Right renal cortex interstitium (tissue), 3 donors: ENCODE measurements around the gene LRRC8D. TPM values are rescaled to one million over a fixed set of nuclear protein-coding genes. Genes with fewer than 3 reads are reported as not detected.

ENCODE experiments used
- DNase-seq, 3 donors: peaks; one replicate each; pipeline ENCODE4 v3.0.0-alpha.2; 2013; ENCODE audit warnings: low read depth in 3 of 3, low spot score in 2 of 3
- polyA plus RNA-seq, 3 donors: library from polyadenylated mRNA; unstranded; fragments of 120-200 nt; gene quantifications; one replicate each; pipeline ENCODE4 v1.2.1, GENCODE V29; 2013; ENCODE audit not compliant: insufficient read length in 3 of 3

LRRC8D gene
- polyA plus RNA-seq, 3 donors: 38.5 to 42.3 (median 40.4) TPM

- no peak for DNase-seq
These were observed 14.2 kb upstream of the LRRC8D start for GRCh38 chr1:89806616-89807015.

DNA sequence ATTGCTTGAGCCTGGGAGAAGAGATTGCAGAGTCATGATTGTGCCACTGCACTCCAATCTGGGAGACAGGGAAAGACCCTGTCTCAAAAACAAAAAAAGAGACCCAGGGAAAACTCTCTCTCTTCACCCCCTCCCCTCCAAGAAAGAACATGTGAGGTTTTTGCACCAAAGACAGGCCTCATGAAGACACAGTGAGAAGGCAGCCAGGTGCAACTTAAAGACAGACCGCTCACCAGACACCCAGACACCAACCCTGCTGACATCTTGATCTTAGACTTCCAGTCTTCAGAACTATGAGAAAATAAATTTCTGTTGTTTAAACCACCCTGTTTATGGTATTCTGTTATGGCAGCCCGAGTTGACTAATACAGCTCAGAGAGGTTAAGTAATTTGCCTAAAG, 13.3 kb upstream of the LRRC8D start:
- no peak for DNase-seq

DNA sequence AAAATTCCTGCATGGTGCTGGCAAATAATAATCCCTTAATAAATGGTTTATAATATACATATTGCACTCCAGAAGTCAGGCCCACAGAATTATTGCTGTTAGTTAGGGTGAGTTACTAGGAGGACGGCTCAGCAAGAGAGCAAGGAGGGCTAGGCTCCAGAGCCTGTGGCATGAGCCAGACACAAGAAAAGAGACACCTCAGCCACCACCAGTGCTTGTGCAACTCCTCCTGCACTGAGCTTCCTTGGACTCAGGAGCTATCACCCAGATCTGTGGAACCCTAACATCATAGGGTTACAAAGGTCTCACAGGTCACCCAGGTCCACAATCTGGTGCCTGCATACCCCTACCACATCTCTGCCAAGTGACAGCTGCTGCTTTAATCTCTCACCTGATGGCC, 12.8 kb upstream of the LRRC8D start:
- DNase-seq: no peak

GRCh38 chr1:89808441-89809117, 12.3 kb upstream of the LRRC8D start:
- no peak for DNase-seq

- DNase-seq: no peak
These were observed 11.3 kb upstream of the LRRC8D start for GRCh38 chr1:89809556-89809955.

GRCh38 chr1:89810302-89810701, 10.5 kb upstream of the LRRC8D start:
- DNase-seq: no peak

DNA sequence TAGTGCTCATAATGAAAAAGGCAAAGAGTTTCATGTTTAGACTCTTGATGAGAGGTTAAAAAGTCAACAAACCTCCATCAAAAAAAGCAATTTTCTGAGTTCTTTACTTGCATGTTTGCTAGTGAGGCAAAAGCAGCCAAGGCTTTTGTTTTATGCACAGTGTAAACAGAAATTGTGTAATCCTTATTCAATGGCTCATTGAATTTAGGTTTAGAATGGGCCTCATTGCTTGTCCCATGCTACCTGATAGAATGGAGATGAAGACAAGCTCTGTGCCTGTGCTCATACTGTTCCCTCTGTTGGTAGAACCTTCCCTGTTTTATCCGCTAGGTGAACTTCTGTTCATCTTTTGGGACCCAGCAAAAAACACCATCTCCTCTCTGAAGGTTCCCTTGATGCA, 10.0 kb upstream of the LRRC8D start:
- no peak for DNase-seq

- no peak for DNase-seq
These were observed 7.8 kb upstream of the LRRC8D start for GRCh38 chr1:89812992-89813391.

DNA sequence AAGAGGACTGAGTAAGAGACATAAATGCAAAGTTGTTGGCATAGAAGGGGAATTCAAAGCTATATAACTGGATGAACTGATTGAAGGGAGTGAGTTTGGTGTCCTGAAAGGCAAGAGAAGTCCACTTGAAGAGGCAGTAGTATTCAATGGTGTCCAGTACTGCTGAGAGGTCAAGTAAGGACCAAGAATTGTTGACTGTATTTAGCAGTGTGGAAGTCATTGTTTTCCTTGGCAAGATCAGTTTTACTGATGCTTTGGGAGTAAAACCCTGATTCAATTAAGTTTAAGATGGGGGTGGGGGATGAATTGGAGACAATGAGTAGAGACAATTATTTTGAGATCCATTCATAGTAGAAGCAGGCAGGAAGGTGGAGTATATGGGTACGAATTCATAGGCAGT, 5.8 kb upstream of the LRRC8D start:
- no peak for DNase-seq

GRCh38 chr1:89815611-89816010, 5.2 kb upstream of the LRRC8D start:
- DNase-seq: no peak

GRCh38 chr1:89816366-89816765, 4.5 kb upstream of the LRRC8D start:
- no peak for DNase-seq

- DNase-seq: no peak
These were observed 683 bp downstream of the LRRC8D start for GRCh38 chr1:89821322-89822108.

- DNase-seq: no peak
These were observed 1.5 kb downstream of the LRRC8D start for GRCh38 chr1:89822109-89822962.

GRCh38 chr1:89822999-89823628, 2.3 kb downstream of the LRRC8D start:
- no peak for DNase-seq

DNA sequence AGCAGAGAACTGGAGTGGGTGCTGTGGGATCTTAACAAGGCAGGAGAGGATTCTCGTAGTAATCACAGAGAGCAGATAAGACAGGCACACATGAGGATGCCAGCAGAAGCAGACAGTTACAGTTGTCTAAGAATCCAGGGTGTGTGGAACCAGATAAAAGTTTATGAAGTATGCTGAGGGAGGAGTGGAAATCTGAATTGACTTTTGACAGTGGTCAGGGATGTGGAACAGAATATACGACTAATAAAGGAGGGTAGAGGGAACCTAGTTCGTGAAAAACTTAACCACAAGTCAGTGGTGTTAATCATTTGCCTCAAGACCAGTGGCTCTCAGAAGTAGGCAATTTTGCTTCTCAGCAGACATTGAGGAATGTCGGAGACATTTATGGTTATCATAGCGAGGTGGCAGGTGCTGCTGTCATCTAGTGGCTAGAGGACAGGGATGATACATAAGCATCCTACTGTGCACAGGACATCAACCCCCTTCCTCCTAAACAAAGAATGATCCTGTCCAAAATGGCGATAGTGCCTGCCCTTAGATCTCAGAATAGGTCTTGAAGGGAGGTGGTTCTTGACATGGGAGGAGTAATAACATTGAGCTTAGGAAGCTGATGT, 3.0 kb downstream of the LRRC8D start:
- DNase-seq: no peak

GRCh38 chr1:89826594-89826993, 5.8 kb downstream of the LRRC8D start:
- no peak for DNase-seq

GRCh38 chr1:89827330-89827729, 6.5 kb downstream of the LRRC8D start:
- DNase-seq: no peak

DNA sequence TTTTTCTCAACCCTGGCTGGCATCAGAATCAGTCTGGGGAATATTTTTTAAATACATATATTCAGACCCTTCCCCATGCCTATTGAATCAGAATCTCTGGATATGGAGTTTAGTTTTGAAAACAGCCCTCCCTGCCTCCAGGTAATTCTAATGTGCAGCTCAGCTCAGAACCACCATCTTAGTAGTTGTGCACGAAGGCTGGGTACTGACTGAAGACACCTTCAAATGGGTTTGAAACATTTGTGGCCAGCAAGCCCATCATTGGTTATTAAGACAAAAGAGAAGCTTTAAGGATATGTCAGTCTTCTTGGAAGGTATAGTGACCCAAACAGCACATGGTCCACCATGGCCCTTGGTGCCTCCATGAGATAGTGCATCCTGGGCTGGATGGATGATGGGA, 7.1 kb downstream of the LRRC8D start:
- DNase-seq: no peak

GRCh38 chr1:89829186-89829585, 8.4 kb downstream of the LRRC8D start:
- no peak for DNase-seq

DNA sequence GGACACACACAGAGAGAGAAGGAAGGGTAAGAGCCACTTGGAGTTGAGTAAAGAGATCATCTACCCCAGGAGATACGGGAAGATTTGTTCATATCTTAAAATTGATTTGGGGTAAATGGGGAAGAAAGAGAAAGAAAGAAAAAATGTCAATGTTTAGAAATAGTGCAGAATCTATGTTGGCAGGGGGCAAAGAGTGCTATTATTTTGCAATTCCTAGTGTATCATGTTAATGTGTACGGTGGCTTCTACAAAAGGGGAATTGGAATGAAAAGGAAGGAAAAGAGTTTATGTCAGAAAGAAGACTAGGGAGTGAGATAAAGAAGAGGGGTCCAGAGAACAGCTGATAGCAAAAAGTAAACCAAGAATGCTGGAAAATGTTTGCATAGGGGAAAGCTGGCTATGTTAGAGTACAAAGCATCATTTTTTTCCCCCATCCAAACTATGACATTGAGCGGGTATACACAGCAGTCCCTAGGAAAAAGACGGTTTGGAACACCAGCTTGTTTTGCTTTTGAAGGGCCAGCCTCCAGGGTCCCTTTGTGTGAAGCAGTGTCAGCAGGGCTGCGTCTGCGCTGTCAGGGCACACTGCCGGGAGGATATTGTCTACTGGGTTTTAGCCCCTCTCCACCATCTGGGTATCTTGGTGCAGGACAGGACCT, 10.8 kb downstream of the LRRC8D start:
- no peak for DNase-seq
